8988T (cell line): Measurements from ENCODE around the gene WASHC4.
"Not testable (repeated sequence)": the region's sequence is repeated elsewhere in the genome, so short reads cannot be mapped to it uniquely, and the experiment has no call there.

Experiments used
- DNase-seq: peaks from one replicate; pipeline ENCODE4 v3.0.0; 2011

WASHC4 gene

GRCh38 chr12:105167346-105167745 is 59.8 kb downstream of the WASHC4 start:
- DNase-seq: no peak

GRCh38 chr12:105168006-105168405 is 60.5 kb downstream of the WASHC4 start:
- no peak for DNase-seq

- DNase-seq: no peak
Observed at GRCh38 chr12:105170139-105170538, 62.6 kb downstream of the WASHC4 start.

- no peak for DNase-seq
Observed at GRCh38 chr12:105171691-105172436, 64.3 kb downstream of the WASHC4 start.

DNA sequence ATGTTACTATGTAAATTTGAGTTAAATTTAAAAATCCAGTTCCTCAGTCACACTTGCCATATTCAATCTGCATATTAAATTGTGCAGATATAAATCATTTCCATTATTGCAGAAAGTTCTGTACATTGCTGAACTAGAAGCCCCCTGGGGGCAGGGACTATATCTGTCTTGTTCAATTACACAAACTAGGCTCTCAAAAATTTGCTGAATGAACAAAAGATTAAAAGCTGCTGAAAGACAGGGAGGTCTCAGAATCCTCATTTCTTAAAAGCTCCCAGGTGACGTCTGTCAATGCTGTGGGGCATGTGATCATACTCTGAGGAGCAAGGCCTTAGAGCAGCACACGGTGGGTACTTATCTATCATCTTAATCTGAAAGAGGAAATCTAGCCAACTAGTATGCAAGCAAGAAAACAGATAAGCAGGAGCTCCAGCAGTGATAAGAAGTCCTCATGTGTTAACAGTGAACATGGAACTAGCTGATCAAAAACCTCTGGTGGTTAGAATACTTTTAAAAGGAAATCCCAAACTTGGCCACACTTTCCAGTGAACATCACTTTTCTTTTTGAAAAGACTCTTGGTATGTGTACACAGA is 68.0 kb downstream of the WASHC4 start:
- DNase-seq: no peak

DNA sequence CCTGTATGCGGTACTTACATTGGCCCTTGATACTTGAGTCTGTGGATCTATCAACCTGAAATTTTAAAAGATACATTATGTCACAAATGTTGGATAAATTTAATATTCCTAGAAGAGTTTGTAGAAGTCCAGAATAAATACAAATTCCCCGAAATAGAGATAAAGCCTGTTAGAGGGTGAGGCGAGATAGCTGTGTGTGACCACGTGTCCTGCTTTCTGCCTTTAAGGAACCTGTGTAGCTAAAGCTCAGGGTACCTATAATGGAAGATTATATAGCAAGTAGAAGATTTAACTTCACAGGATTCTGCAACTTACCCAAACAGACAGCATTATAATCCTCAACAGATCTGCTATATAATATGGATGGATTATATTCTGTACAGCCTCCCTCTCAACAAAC is 69.7 kb downstream of the WASHC4 start:
- DNase-seq: no peak

DNA sequence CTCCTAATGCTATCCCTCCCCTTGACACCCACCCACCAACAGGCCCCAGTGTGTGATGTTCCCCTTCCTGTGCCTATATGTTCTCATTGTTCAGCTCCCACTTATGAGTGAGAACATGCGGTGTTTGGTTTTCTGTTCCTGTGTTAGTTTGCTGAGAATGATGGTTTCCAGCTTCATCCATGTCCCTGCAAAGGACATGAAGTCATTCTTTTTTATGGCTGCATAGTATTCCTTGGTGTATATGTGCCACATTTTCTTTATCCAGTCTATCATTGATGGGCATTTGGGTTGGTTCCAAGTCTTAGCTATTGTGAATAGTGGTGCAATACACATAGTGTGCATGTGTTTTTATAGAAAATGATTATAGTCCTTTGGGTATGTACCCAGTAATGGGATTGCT is 71.6 kb downstream of the WASHC4 start:
- DNase-seq: not testable (repeated sequence)

- DNase-seq: not testable (repeated sequence)
Observed at GRCh38 chr12:105183406-105183805, 75.9 kb downstream of the WASHC4 start.

DNA sequence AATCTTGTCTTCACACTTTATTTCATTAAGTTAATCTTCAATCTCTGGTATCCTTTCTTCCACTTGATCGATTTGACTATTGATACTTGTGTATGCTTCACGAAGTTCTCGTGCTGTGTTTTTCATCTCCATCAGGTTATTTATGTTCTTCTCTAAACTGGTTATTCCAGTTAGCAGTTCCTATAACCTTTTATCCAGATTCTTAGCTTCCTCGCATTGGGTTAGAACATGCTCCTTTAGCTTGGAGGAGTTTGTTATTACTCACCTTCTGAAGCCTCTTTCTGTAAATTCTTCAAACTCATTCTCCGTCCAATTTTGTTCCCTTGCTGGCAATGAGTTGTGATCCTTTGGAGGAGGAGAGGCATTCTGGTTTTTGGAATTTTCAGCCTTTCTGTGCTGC is 76.4 kb downstream of the WASHC4 start:
- not testable (repeated sequence) for DNase-seq

DNA sequence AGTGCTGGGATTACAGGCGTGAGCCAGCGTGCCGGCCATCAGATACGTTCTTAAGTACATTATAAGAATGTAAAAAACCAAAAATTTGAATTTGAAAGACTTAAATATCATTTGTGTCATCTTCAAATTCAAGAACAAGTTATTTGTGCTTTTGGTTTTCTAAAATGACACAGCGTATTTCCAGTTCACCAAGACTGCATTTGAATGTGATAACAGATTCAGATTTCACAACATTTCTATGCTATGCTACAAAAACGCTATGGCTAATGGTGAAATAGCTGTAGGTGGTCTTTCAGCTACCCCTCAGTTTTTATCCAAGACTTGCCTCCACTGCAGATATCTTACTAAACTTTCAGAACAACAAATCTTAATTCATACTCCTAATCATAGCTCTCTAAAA is 81.8 kb downstream of the WASHC4 start:
- DNase-seq: no peak

- no peak for DNase-seq
Observed at GRCh38 chr12:105190530-105190929, 83.0 kb downstream of the WASHC4 start.

GRCh38 chr12:105192624-105193225 is 85.2 kb downstream of the WASHC4 start:
- DNase-seq: no peak

GRCh38 chr12:105194947-105195346 is 87.4 kb downstream of the WASHC4 start:
- no peak for DNase-seq

DNA sequence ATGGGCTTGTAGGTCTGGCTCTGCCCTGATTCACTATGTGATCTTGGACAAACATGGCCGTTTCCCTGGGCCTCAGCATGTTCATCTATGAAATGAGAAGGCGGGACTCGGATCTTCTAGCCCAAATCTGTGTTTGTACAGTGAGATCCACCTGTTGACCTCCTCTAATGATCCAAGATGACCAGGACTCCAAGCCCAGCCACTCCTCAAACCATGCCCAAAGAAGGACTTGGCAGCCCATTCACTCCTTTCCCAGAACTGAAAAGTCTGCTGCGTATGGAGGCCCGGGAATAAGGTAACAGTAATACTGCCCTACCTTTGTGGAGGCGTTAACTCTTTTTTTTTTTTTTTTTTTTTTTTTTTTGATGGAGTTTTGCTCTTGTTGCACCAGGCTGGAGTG is 88.6 kb downstream of the WASHC4 start:
- DNase-seq: no peak

- DNase-seq: no peak
Observed at GRCh38 chr12:105198961-105199360, 91.4 kb downstream of the WASHC4 start.

DNA sequence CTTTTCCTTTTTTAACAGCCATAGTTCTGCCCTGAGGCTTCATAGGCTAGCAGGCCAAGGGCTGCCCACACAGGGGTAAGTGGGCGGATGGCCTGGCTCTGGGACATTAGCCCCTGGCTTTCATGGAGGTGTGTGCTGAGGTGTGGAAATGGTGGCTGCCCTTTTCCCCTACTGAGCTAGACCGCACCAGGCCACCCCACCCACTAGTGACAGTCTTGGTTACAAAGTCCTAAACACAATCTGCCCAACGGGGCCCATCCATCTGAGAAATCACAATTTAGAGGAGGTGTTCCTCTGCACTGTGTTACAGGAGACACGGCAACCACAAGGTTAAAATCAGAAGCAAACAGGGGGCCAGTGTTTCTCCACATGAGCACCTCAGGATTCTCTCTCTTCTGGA is 92.9 kb downstream of the WASHC4 start:
- no peak for DNase-seq

DNA sequence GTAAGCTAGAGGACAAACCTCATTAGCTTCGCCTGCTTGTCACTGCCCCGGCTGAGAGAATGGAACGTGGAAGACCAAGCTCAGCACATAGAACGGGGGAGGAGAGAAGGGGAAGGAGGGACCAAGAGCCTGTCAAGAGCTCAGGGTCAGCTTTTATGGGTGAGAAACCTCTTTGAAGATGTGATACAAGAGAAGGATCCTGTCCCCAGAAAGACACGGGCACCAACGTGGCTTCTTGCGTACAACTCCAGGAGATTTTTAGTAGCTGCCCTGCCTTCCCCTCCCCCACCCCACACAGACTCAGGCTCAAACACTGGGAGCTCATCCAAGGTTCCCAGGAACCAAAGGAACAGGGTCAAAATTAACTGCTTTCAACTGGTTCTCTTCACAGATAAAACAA is 93.8 kb downstream of the WASHC4 start:
- no peak for DNase-seq

DNA sequence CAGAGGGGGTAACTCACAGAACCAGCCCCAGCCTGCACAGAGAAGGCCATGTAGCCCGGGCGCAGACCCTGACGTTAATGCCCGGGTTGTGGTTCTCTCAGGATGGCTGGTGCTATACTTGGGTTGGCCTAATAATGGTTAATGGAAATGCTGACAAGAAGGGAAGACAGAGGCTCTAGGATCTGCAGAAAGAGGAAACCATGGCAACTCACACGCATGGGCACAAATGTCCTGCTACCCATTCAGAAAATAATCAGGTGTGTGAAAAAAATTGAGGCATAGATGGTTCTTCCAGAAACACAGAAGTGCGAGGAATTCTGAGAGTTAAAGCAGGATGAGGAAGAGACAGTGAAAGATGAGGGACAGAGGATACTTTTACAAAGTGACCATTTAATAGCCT is 94.7 kb downstream of the WASHC4 start:
- DNase-seq: no peak

GRCh38 chr12:105204127-105204526 is 96.6 kb downstream of the WASHC4 start:
- DNase-seq: no peak

- no peak for DNase-seq
Observed at GRCh38 chr12:105204916-105205315, 97.4 kb downstream of the WASHC4 start.

GRCh38 chr12:105205322-105206048 is 98.0 kb downstream of the WASHC4 start:
- no peak for DNase-seq

GRCh38 chr12:105206686-105207374 is 99.3 kb downstream of the WASHC4 start:
- DNase-seq: no peak

- no peak for DNase-seq
Observed at GRCh38 chr12:105209091-105209490, 101.6 kb downstream of the WASHC4 start.
